Sigmoid colon (tissue), 7 donors: ENCODE measurements around the gene TRIM66. TPM values are rescaled to one million over a fixed set of nuclear protein-coding genes. Genes with fewer than 3 reads are reported as not detected.

Experiments used
- DNase-seq: peaks from one replicate; pipeline ENCODE4 v3.0.0-alpha.2; 2019
- H3K27ac ChIP-seq, 4 donors: fragments of 200-600 bp; sonication (generic); one replicate each; pipeline ENCODE4 v1.5.1; 2016 to 2019; ENCODE audit warnings: mild to moderate bottlenecking in 1 of 4
- H3K27me3 ChIP-seq, 3 donors: fragments of 200-600 bp; sonication (generic); one replicate each; pipeline ENCODE4 v1.5.1; 2019; ENCODE audit warnings: mild to moderate bottlenecking in 1 of 3
- H3K36me3 ChIP-seq, 4 donors: fragments of 200-600 bp; sonication (generic); one replicate each; pipeline ENCODE4 v1.5.1; 2016 to 2019
- H3K4me1 ChIP-seq, 4 donors: fragments of 200-600 bp; sonication (generic); one replicate each; pipeline ENCODE4 v1.5.1; 2017 to 2019
- H3K4me3 ChIP-seq, 4 donors: fragments of 200-600 bp; sonication (generic); one replicate each; pipeline ENCODE4 v1.5.1; 2017 to 2019; ENCODE audit warnings: mild to moderate bottlenecking in 2 of 4, moderate library complexity in 1 of 4
- H3K9me3 ChIP-seq, 4 donors: fragments of 200-600 bp in 3 of 4; sonication (generic) in 3 of 4; one replicate each; pipeline versions ENCODE4 v1.5.1 to v1.6.1; 2013 to 2019
- CTCF ChIP-seq, 4 experiments: fragments of 450-650 bp in 3 of 4; fragments of 200-600 bp in 1 of 4; IDR thresholded peaks; one replicate each; pipeline ENCODE4 v1.5.1; 2016 to 2019; ENCODE audit warnings: antibody characterized with exemption in 4 of 4, mild to moderate bottlenecking in 3 of 4, moderate library complexity in 2 of 4
- EP300 ChIP-seq, 4 donors: sonication (generic); formaldehyde crosslinking; IDR thresholded peaks; one replicate each; pipeline ENCODE4 v1.6.1; 2017; ENCODE audit warnings: antibody characterized with exemption in 4 of 4
- POLR2A ChIP-seq, 2 donors: fragments of 450-650 bp; IDR thresholded peaks; one replicate each; pipeline ENCODE4 v1.6.1; 2016; ENCODE audit warnings: antibody characterized with exemption in 2 of 2, mild to moderate bottlenecking in 2 of 2, moderate library complexity in 2 of 2
- POLR2AphosphoS5 ChIP-seq, 4 donors: sonication (generic); formaldehyde crosslinking; IDR thresholded peaks; one replicate each; pipeline ENCODE4 v1.6.1; 2017; ENCODE audit warnings: antibody characterized with exemption in 4 of 4
- WGBS, 2 donors: extraction: QIAGEN DNeasy Blood & Tissue Kit; methylation state at CpG; one replicate each; pipeline ENCODE4 v1.1.7; 2013; 5-methylcytosine and 5-hydroxymethylcytosine counted together
- intact Hi-C: fragments of 100-400 bp; cut with DNase I; formaldehyde crosslinking; loops from one replicate; pipeline ENCODE4 v1.15.1; 2023
- polyA plus RNA-seq, 3 donors: library from polyadenylated mRNA; stranded (reverse); fragments of 200-250 nt; gene quantifications; one replicate each; pipeline ENCODE4 v1.2.3, GENCODE V29; 2013
- total RNA-seq, 4 donors: library from RNA; depleted of rRNA; stranded (reverse); fragments of >200 nt; gene quantifications; one replicate each; pipeline ENCODE4 v1.1.0, GENCODE V29; 2016
- donor health status: healthy with polysubstance abuse.
- donor health status: Bipolar disorder and iron deficiency.
- donor health status: healthy.

The TRIM66 gene
- total and polyA plus RNA-seq, 7 donors, result 0.60 to 24.4 (median 2.8) TPM

GRCh38 chr11:8587915-8588314, 94.5 kb downstream of the TRIM66 start:
- TF ChIP-seq EP300 (IDR thresholded peaks at IDR 0.05), result no peak
- no peaks in the 10 kb centered on the region for H3K36me3 ChIP-seq
- H3K9me3 ChIP-seq, result no peaks in the 10 kb centered on the region
- H3K27ac ChIP-seq, result no peak overlapping the region
- H3K27me3 ChIP-seq, result no peaks in the 10 kb centered on the region
- intact Hi-C loops, result no loop called here
- DNase-seq, result no peak
- no peak overlapping the region for H3K4me3 ChIP-seq
- H3K4me1 ChIP-seq, result no peaks in the 10 kb centered on the region

- WGBS, 2 donors, result 77 to 88% methylated on average over 2 of the region's 2 CpGs
- Histone ChIP-seq H3K9me3 (no peaks in the 10 kb centered on the region), H3K27ac (no peak overlapping the region), H3K36me3 (no peaks in the 10 kb centered on the region), H3K4me1 (no peaks in the 10 kb centered on the region), H3K4me3 (no peak overlapping the region), H3K27me3 (no peaks in the 10 kb centered on the region)
- TF ChIP-seq CTCF (IDR thresholded peaks at IDR 0.05) (no peak), EP300 (IDR thresholded peaks at IDR 0.05) (no peak), POLR2AphosphoS5 (IDR thresholded peaks at IDR 0.05) (no peak), POLR2A (IDR thresholded peaks at IDR 0.05) (no peak)
- DNase-seq, result no peak
- intact Hi-C loops, result no loop called here
These were observed 95.7 kb downstream of the TRIM66 start for GRCh38 chr11:8586805-8587204.

GRCh38 chr11:8586184-8586583, 96.3 kb downstream of the TRIM66 start:
- H3K27me3 ChIP-seq, result no peaks in the 10 kb centered on the region
- DNase-seq, result no peak
- no peak overlapping the region for H3K27ac ChIP-seq
- H3K36me3 ChIP-seq, result no peaks in the 10 kb centered on the region
- H3K9me3 ChIP-seq, result no peaks in the 10 kb centered on the region
- no peak for TF ChIP-seq POLR2AphosphoS5 (IDR thresholded peaks at IDR 0.05)
- TF ChIP-seq POLR2A (IDR thresholded peaks at IDR 0.05), result no peak
- no peak for TF ChIP-seq CTCF (IDR thresholded peaks at IDR 0.05)
- TF ChIP-seq EP300 (IDR thresholded peaks at IDR 0.05), result no peak
- no peak overlapping the region for H3K4me3 ChIP-seq
- 86% methylated on average over 1 of the region's 1 CpG for WGBS, 2 donors
- intact Hi-C loops, result no loop called here
- H3K4me1 ChIP-seq, result no peaks in the 10 kb centered on the region

GRCh38 chr11:8584511-8584910, 98.0 kb downstream of the TRIM66 start:
- TF ChIP-seq POLR2AphosphoS5 (IDR thresholded peaks at IDR 0.05) (no peak), POLR2A (IDR thresholded peaks at IDR 0.05) (no peak), CTCF (IDR thresholded peaks at IDR 0.05) (no peak), EP300 (IDR thresholded peaks at IDR 0.05) (no peak)
- no peaks in the 10 kb centered on the region for H3K4me1 ChIP-seq
- H3K9me3 ChIP-seq, result no peaks in the 10 kb centered on the region
- 53 to 81% methylated on average over 2 of the region's 2 CpGs for WGBS, 2 donors
- no peaks in the 10 kb centered on the region for H3K36me3 ChIP-seq
- H3K4me3 ChIP-seq, result no peak overlapping the region
- no peak for DNase-seq
- no peaks in the 10 kb centered on the region for H3K27me3 ChIP-seq
- H3K27ac ChIP-seq, result no peak overlapping the region
- intact Hi-C loops, result no loop called here

- no peaks in the 10 kb centered on the region for H3K4me1 ChIP-seq
- H3K36me3 ChIP-seq, result no peaks in the 10 kb centered on the region
- no peak for DNase-seq
- no peaks in the 10 kb centered on the region for H3K9me3 ChIP-seq
- TF ChIP-seq POLR2A (IDR thresholded peaks at IDR 0.05), result no peak
- TF ChIP-seq EP300 (IDR thresholded peaks at IDR 0.05), result no peak
- TF ChIP-seq CTCF (IDR thresholded peaks at IDR 0.05), result no peak
- no peak for TF ChIP-seq POLR2AphosphoS5 (IDR thresholded peaks at IDR 0.05)
- no peak overlapping the region for H3K27ac ChIP-seq
- intact Hi-C loops, result no loop called here
- no peak overlapping the region for H3K4me3 ChIP-seq
- no peaks in the 10 kb centered on the region for H3K27me3 ChIP-seq
- WGBS, 2 donors, result 40 to 73% methylated on average over 1 of the region's 1 CpG
These were observed 98.4 kb downstream of the TRIM66 start for GRCh38 chr11:8584082-8584481.
